GM23338 (cell line): Measurements from ENCODE around the gene LGALSL. TPM values are rescaled to one million over a fixed set of nuclear protein-coding genes. Genes with fewer than 3 reads are reported as not detected.

ENCODE experiments used
- ATAC-seq: fragments of 200-7000 bp; cut with Tn5 transposase; 3 replicates; pipeline ENCODE4 v1.9.1; 2020
- DNase-seq: peaks from one replicate; pipeline ENCODE4 v3.0.0-alpha.2; 2015; ENCODE audit warnings: low spot score
- H2AFZ ChIP-seq: fragments of 200-600 bp; sonication (generic); 2 replicates; pipeline ENCODE4 v1.8.0; 2016; ENCODE audit warnings: antibody characterized with exemption, mild to moderate bottlenecking, moderate library complexity
- H3F3A ChIP-seq: fragments of 200-600 bp; sonication (generic); replicated peaks from 2 replicates; pipeline ENCODE4 v1.8.0; 2017; ENCODE audit warnings: antibody characterized with exemption, mixed run types, low read depth
- H3K27ac ChIP-seq: fragments of 200-600 bp; sonication (generic); 2 replicates; pipeline ENCODE4 v1.6.1; 2016; ENCODE audit warnings: low read depth
- H3K27me3 ChIP-seq: fragments of 200-600 bp; sonication (generic); 2 replicates; pipeline ENCODE4 v1.8.0; 2016; ENCODE audit warnings: mild to moderate bottlenecking, mixed run types, moderate library complexity; ENCODE audit not compliant: insufficient read depth
- H3K36me3 ChIP-seq: fragments of 200-600 bp; sonication (generic); 2 replicates; pipeline ENCODE4 v1.8.0; 2016; ENCODE audit warnings: mild to moderate bottlenecking; ENCODE audit not compliant: insufficient read depth
- H3K4me1 ChIP-seq: fragments of 200-600 bp; sonication (generic); 2 replicates; pipeline ENCODE4 v1.8.0; 2016; ENCODE audit warnings: mild to moderate bottlenecking, moderate library complexity; ENCODE audit not compliant: insufficient read depth
- H3K4me2 ChIP-seq: fragments of 200-600 bp; sonication (generic); 2 replicates; pipeline ENCODE4 v1.7.1; 2017; ENCODE audit warnings: mixed run types
- H3K4me3 ChIP-seq: fragments of 200-600 bp; sonication (generic); 2 replicates; pipeline ENCODE4 v1.6.1; 2016; ENCODE audit warnings: mixed run types
- H3K79me2 ChIP-seq: fragments of 200-600 bp; sonication (generic); replicated peaks from 2 replicates; pipeline ENCODE4 v1.8.0; 2017; ENCODE audit warnings: mild to moderate bottlenecking; ENCODE audit not compliant: insufficient read depth
- H3K9me2 ChIP-seq: fragments of 200-600 bp; sonication (generic); 2 replicates; pipeline ENCODE4 v1.8.0; 2017; ENCODE audit not compliant: insufficient read depth
- H4K20me1 ChIP-seq: fragments of 200-600 bp; sonication (generic); replicated peaks from 2 replicates; pipeline ENCODE4 v1.8.0; 2017; ENCODE audit warnings: mild to moderate bottlenecking; ENCODE audit not compliant: insufficient read depth
- H3K27ac Mint-ChIP-seq: 2 replicates; pipeline ENCODE4 v1.8.0; 2020; ENCODE audit warnings: inconsistent platforms, mild to moderate bottlenecking, moderate library complexity, mixed read lengths
- H3K27me3 Mint-ChIP-seq: 3 replicates; pipeline ENCODE4 v1.8.0; 2022; ENCODE audit warnings: low read depth, mild to moderate bottlenecking, moderate library complexity, mixed read lengths, inconsistent platforms; ENCODE audit not compliant: insufficient read depth, poor library complexity
- H3K36me3 Mint-ChIP-seq: 3 replicates; pipeline ENCODE4 v1.8.0; 2021; ENCODE audit warnings: low read depth, mild to moderate bottlenecking, inconsistent platforms, moderate library complexity, mixed read lengths
- H3K4me1 Mint-ChIP-seq: 3 replicates; pipeline ENCODE4 v1.8.0; 2020; ENCODE audit warnings: mild to moderate bottlenecking, inconsistent platforms, mixed read lengths
- H3K4me3 Mint-ChIP-seq: 3 replicates; pipeline ENCODE4 v1.8.0; 2021; ENCODE audit warnings: moderate library complexity, mild to moderate bottlenecking, inconsistent platforms, mixed read lengths
- H3K9me3 Mint-ChIP-seq: 3 replicates; pipeline ENCODE4 v1.8.0; 2020; ENCODE audit warnings: moderate library complexity, mild to moderate bottlenecking, inconsistent platforms, mixed read lengths
- CREB1 ChIP-seq: fragments of 250-450 bp; sonication (Bioruptor Pico); IDR thresholded peaks from 2 replicates; pipeline ENCODE4 v1.5.0; 2020; ENCODE audit warnings: low read depth, mild to moderate bottlenecking, moderate library complexity
- CTCF ChIP-seq, 2 experiments: fragments of 200-600 bp in 1 of 2; sonication (generic) in 1 of 2; conservative IDR thresholded peaks; 2 replicates each; pipeline versions ENCODE4 v1.5.1 to v1.6.1; 2016 to 2017; ENCODE audit warnings: antibody characterized with exemption in 2 of 2, low read depth in 2 of 2, mild to moderate bottlenecking in 2 of 2, moderate library complexity in 1 of 2
- EZH2 ChIP-seq: fragments of 200-600 bp; sonication (generic); IDR thresholded peaks from one replicate; pipeline ENCODE4 v1.8.0; 2017; ENCODE audit warnings: antibody characterized with exemption, mild to moderate bottlenecking, low read depth; ENCODE audit not compliant: unreplicated experiment
- EZH2phosphoT487 ChIP-seq: fragments of 200-600 bp; sonication (generic); IDR thresholded peaks from one replicate; pipeline ENCODE4 v1.8.1; 2018; ENCODE audit warnings: antibody characterized with exemption; ENCODE audit not compliant: unreplicated experiment
- JUNB ChIP-seq: IDR thresholded peaks from one replicate; pipeline ENCODE4 v1.6.1; 2016; ENCODE audit warnings: antibody characterized with exemption; ENCODE audit not compliant: unreplicated experiment
- NANOG ChIP-seq: IDR thresholded peaks from 2 replicates; pipeline ENCODE4 v1.6.1; 2016; ENCODE audit warnings: antibody characterized with exemption, borderline replicate concordance
- POLR2AphosphoS5 ChIP-seq: IDR thresholded peaks from 2 replicates; pipeline ENCODE4 v1.6.1; 2016; ENCODE audit warnings: antibody characterized with exemption, low read depth
- STAT1 ChIP-seq: IDR thresholded peaks from one replicate; pipeline ENCODE4 v1.6.1; 2016; ENCODE audit warnings: antibody characterized with exemption; ENCODE audit not compliant: unreplicated experiment
- ZNF114 ChIP-seq: fragments of 250-450 bp; sonication (Bioruptor Pico); IDR thresholded peaks from 2 replicates; pipeline ENCODE4 v1.5.0; 2020; ENCODE audit warnings: mild to moderate bottlenecking, moderate library complexity
- ZNF331 ChIP-seq: fragments of 250-450 bp; sonication (Bioruptor Pico); IDR thresholded peaks from 2 replicates; pipeline ENCODE4 v1.5.0; 2020; ENCODE audit warnings: low read depth, mild to moderate bottlenecking, moderate library complexity
- polyA plus RNA-seq: library from polyadenylated mRNA; unstranded; fragments of >200 nt; fragmentation: Nextera tagmentation; extraction: Ambion mirVana; gene quantifications from 2 replicates; pipeline ENCODE4 v1.2.1, GENCODE V29; 2016
- total RNA-seq: library from RNA; depleted of rRNA; stranded (reverse); fragments of >200 nt; shearing (Covaris generic); gene quantifications from 2 replicates; pipeline ENCODE4 v1.2.3, GENCODE V29; 2014
- TF ChIP-seq, protein P1 (sequence below): IDR thresholded peaks from 2 replicates; pipeline ENCODE4 v1.6.1; 2016; ENCODE audit warnings: antibody characterized with exemption
- TF ChIP-seq, protein P2 (sequence below): fragments of 250-450 bp; sonication (Bioruptor Pico); IDR thresholded peaks from 2 replicates; pipeline ENCODE4 v1.5.0; 2020; ENCODE audit warnings: mild to moderate bottlenecking, moderate library complexity
- TF ChIP-seq, protein P3 (sequence below): IDR thresholded peaks from one replicate; pipeline ENCODE4 v1.6.1; 2018; ENCODE audit warnings: antibody characterized with exemption; ENCODE audit not compliant: unreplicated experiment

LGALSL gene
- total and polyA plus RNA-seq, 2 experiments from 2014 or later: 20.6 to 28.4 TPM

DNA sequence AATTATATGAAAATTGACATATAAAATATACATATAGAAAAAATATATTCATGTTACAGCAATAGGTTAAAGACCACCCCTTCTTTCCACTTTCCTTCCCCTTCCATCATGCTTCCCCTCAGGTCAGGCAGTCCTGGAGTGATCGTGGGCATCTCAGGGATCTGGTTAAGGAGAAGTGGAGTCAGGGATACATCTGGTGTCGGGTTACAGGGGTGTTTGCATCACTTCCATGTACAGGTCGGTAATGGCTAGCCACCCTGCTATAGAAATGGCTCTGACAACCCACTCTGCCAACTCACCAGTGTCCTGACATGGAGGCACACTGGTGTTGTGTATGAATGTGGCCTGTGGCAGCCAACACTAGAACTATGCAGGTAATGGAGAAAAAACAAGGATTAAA lies 36.3 kb upstream of the LGALSL start:
- peaks cover 3% of the 10 kb centered on the region for H3K27me3 Mint-ChIP-seq
- no peak for TF ChIP-seq ZNF331
- TF ChIP-seq, protein P1, sequence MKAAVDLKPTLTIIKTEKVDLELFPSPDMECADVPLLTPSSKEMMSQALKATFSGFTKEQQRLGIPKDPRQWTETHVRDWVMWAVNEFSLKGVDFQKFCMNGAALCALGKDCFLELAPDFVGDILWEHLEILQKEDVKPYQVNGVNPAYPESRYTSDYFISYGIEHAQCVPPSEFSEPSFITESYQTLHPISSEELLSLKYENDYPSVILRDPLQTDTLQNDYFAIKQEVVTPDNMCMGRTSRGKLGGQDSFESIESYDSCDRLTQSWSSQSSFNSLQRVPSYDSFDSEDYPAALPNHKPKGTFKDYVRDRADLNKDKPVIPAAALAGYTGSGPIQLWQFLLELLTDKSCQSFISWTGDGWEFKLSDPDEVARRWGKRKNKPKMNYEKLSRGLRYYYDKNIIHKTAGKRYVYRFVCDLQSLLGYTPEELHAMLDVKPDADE: no peak
- TF ChIP-seq POLR2AphosphoS5: no peak
- TF ChIP-seq EZH2: no peak
- no peak for TF ChIP-seq STAT1
- no peak for TF ChIP-seq ZNF114 (CRISPR knock-in tag)
- TF ChIP-seq, protein P2, sequence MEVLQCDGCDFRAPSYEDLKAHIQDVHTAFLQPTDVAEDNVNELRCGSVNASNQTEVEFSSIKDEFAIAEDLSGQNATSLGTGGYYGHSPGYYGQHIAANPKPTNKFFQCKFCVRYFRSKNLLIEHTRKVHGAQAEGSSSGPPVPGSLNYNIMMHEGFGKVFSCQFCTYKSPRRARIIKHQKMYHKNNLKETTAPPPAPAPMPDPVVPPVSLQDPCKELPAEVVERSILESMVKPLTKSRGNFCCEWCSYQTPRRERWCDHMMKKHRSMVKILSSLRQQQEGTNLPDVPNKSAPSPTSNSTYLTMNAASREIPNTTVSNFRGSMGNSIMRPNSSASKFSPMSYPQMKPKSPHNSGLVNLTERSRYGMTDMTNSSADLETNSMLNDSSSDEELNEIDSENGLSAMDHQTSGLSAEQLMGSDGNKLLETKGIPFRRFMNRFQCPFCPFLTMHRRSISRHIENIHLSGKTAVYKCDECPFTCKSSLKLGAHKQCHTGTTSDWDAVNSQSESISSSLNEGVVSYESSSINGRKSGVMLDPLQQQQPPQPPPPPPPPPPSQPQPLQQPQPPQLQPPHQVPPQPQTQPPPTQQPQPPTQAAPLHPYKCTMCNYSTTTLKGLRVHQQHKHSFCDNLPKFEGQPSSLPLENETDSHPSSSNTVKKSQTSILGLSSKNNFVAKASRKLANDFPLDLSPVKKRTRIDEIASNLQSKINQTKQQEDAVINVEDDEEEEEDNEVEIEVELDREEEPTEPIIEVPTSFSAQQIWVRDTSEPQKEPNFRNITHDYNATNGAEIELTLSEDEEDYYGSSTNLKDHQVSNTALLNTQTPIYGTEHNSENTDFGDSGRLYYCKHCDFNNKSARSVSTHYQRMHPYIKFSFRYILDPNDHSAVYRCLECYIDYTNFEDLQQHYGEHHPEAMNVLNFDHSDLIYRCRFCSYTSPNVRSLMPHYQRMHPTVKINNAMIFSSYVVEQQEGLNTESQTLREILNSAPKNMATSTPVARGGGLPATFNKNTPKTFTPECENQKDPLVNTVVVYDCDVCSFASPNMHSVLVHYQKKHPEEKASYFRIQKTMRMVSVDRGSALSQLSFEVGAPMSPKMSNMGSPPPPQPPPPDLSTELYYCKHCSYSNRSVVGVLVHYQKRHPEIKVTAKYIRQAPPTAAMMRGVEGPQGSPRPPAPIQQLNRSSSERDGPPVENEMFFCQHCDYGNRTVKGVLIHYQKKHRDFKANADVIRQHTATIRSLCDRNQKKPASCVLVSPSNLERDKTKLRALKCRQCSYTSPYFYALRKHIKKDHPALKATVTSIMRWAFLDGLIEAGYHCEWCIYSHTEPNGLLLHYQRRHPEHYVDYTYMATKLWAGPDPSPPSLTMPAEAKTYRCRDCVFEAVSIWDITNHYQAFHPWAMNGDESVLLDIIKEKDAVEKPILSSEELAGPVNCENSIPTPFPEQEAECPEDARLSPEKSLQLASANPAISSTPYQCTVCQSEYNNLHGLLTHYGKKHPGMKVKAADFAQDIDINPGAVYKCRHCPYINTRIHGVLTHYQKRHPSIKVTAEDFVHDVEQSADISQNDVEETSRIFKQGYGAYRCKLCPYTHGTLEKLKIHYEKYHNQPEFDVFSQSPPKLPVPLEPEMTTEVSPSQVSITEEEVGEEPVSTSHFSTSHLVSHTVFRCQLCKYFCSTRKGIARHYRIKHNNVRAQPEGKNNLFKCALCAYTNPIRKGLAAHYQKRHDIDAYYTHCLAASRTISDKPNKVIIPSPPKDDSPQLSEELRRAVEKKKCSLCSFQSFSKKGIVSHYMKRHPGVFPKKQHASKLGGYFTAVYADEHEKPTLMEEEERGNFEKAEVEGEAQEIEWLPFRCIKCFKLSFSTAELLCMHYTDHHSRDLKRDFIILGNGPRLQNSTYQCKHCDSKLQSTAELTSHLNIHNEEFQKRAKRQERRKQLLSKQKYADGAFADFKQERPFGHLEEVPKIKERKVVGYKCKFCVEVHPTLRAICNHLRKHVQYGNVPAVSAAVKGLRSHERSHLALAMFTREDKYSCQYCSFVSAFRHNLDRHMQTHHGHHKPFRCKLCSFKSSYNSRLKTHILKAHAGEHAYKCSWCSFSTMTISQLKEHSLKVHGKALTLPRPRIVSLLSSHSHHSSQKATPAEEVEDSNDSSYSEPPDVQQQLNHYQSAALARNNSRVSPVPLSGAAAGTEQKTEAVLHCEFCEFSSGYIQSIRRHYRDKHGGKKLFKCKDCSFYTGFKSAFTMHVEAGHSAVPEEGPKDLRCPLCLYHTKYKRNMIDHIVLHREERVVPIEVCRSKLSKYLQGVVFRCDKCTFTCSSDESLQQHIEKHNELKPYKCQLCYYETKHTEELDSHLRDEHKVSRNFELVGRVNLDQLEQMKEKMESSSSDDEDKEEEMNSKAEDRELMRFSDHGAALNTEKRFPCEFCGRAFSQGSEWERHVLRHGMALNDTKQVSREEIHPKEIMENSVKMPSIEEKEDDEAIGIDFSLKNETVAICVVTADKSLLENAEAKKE: no peak
- no peak for TF ChIP-seq JUNB
- no peak for TF ChIP-seq NANOG
- TF ChIP-seq, protein P3, sequence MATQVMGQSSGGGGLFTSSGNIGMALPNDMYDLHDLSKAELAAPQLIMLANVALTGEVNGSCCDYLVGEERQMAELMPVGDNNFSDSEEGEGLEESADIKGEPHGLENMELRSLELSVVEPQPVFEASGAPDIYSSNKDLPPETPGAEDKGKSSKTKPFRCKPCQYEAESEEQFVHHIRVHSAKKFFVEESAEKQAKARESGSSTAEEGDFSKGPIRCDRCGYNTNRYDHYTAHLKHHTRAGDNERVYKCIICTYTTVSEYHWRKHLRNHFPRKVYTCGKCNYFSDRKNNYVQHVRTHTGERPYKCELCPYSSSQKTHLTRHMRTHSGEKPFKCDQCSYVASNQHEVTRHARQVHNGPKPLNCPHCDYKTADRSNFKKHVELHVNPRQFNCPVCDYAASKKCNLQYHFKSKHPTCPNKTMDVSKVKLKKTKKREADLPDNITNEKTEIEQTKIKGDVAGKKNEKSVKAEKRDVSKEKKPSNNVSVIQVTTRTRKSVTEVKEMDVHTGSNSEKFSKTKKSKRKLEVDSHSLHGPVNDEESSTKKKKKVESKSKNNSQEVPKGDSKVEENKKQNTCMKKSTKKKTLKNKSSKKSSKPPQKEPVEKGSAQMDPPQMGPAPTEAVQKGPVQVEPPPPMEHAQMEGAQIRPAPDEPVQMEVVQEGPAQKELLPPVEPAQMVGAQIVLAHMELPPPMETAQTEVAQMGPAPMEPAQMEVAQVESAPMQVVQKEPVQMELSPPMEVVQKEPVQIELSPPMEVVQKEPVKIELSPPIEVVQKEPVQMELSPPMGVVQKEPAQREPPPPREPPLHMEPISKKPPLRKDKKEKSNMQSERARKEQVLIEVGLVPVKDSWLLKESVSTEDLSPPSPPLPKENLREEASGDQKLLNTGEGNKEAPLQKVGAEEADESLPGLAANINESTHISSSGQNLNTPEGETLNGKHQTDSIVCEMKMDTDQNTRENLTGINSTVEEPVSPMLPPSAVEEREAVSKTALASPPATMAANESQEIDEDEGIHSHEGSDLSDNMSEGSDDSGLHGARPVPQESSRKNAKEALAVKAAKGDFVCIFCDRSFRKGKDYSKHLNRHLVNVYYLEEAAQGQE: no peak
- no peak for TF ChIP-seq CREB1 (CRISPR knock-in tag)
- no peak for TF ChIP-seq CTCF (conservative IDR thresholded peaks at IDR 0.05; ENCODE audit: low read depth in 2 of 2)
- no peak for TF ChIP-seq EZH2phosphoT487
- Histone ChIP-seq H3K4me1 (no peaks in the 10 kb centered on the region), H3K27ac (no peak overlapping the region), H3K27me3 (no peaks in the 10 kb centered on the region), H3K4me3 (no peak overlapping the region), H3K9me2 (no peaks in the 10 kb centered on the region), H2AFZ (no peak overlapping the region; the same call in 1 of the 2 replicates), H3K4me2 (no peak overlapping the region), H3K36me3 (no peaks in the 10 kb centered on the region), H3K79me2 (no peaks in the 10 kb centered on the region), H3F3A (no peaks in the 10 kb centered on the region), H4K20me1 (no peaks in the 10 kb centered on the region)
- peaks cover 11% of the 10 kb centered on the region for H3K4me1 Mint-ChIP-seq
- H3K27ac Mint-ChIP-seq: no peak overlapping the region
- no peaks in the 10 kb centered on the region for H3K9me3 Mint-ChIP-seq
- no peak overlapping the region for H3K4me3 Mint-ChIP-seq
- DNase-seq: no peak
- no peaks in the 10 kb centered on the region for H3K36me3 Mint-ChIP-seq
- ATAC-seq: peak; percentile 55
